ENCODE measurements around the gene TMPRSS9.

DNA sequence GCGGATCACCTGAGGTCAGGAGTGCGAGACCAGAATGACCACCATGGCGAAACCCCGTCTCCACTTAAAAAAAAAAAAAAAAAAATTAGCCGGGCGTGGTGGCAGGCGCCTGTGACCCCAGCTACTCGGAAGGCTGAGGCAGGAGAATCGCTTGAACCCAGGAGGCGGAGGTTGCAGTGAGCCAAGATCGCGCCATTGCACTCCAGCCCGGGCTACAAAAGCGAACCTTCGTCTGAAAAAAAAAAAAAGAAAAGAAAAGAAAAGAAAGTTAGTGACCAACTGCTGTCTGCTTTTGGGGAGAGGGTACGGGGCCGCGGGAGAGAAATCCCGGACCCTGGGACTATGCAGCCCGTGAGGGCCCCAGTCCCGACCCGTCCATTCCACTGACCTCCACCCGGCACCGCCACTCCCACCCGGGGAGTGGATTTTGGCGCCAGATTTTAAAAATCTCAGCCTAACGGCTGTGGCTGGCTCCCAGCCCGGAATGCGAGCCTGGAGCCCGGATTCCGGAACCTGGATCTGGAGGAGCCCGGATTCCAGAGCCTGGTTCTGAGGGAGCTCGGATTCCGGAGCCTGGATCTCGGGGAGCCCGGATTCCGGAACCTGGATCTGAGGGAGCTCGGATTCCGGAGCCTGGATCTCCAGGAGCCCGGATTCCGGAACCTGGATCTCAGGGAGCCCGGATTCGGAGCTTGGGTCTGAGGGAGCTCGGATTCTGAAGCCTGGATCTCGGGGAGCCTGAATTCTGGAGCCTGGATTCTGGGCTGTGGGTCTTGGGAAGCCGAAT, 102.8 kb downstream of the TMPRSS9 start:
- TF ChIP-seq, protein P1, sequence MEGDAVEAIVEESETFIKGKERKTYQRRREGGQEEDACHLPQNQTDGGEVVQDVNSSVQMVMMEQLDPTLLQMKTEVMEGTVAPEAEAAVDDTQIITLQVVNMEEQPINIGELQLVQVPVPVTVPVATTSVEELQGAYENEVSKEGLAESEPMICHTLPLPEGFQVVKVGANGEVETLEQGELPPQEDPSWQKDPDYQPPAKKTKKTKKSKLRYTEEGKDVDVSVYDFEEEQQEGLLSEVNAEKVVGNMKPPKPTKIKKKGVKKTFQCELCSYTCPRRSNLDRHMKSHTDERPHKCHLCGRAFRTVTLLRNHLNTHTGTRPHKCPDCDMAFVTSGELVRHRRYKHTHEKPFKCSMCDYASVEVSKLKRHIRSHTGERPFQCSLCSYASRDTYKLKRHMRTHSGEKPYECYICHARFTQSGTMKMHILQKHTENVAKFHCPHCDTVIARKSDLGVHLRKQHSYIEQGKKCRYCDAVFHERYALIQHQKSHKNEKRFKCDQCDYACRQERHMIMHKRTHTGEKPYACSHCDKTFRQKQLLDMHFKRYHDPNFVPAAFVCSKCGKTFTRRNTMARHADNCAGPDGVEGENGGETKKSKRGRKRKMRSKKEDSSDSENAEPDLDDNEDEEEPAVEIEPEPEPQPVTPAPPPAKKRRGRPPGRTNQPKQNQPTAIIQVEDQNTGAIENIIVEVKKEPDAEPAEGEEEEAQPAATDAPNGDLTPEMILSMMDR (conservative IDR thresholded peaks at IDR 0.05; ENCODE audit: low read depth, low read length): no peak
- no peak for TF ChIP-seq EZH2phosphoT487 (IDR thresholded peaks at IDR 0.05; ENCODE audit: borderline replicate concordance, low read length)

Measured in PC-3 (cell line).